ENCODE data around the gene POLR1B.
A peak's percentile ranks its signal among the peaks of the same experiment; 100 is the strongest.

The POLR1B gene

DNA sequence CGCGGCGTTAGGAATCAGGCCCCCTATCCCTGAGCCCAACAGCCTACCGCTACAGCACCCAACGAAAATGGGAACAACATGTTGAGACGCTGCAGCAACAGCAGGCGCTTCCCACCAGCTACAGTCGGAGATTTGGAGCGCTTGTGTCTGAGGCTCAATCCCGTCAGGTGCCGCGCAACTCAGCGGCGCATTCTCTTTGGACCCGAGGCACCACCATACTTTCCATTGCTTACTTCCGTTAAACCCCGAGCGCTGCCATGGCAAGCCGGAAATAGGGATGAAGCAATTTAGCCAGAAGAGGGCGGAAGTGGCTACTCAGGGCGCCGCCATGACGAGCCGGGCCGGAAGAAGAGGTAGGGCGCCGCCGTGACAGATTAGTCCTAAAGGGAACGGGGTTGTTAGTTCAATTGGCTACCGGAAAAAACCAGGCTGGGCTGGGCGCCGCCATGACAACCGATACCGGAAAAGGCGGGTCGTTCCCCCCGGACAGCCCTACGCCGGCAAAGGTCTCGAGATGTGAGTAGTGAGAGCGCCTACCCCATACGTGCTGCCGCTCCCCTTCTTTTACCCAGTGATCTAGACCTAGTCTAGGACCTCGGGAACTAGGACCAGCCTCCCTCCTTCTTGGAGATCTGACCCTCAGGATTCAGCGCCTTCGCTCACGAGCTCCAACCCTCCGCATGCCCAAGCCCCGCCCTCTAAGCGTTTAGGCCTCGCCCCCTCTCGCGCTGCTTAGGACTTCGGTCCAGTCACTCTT is 42.0 kb downstream of the POLR1B start, which contains the start of gene CHCHD5:
Gene CHCHD5 (plus strand): TSS at position 476 of the 757 bp plus-strand sequence. CDS start 39 bp downstream, at position 515.
- peaks cover 14% of the 10 kb centered on the region for H3K4me1 ChIP-seq (ENCODE audit: control insufficient read depth, insufficient read depth, low read length)
- peak within 1 kb of the TSS; percentile 88 for H3K9ac ChIP-seq (ENCODE audit: low read length)
- H3K27me3 ChIP-seq (ENCODE audit: control insufficient read depth, insufficient read depth, low read length): no peaks in the 10 kb centered on the region
- peak within 1 kb of the TSS; percentile 85 for H3K4me3 ChIP-seq (ENCODE audit: low read depth, low read length)
- no peaks in the 10 kb centered on the region for H3K9me3 ChIP-seq (ENCODE audit: control insufficient read depth, insufficient read depth, low read depth, low read length)
- H3K36me3 ChIP-seq (ENCODE audit: control insufficient read depth, insufficient read depth, low read length): peaks cover 28% of the 10 kb centered on the region
- H3K27ac ChIP-seq (ENCODE audit: low read depth, low read length): peak within 1 kb of the TSS; percentile 50; the same call in 1 of the 2 replicates

DNA sequence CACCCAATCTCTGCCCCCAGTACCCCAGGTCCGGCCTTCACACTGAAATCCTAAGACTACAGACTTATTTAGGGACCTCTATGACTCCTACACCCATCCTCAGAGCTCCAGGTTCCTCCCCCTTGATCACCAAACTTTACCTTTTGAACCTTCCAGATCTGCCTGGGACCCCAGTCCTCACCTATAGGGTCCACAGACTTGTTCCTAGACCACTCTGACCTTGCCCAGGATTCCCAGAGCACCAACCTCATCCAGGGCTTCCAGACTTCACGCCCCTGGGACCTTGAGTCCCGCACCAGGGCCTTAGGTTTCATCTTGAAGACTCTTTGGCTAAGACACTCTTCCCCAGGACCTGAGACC is 42.6 kb downstream of the POLR1B start:
- peak overlapping the region; percentile 85 for H3K4me3 ChIP-seq (ENCODE audit: low read depth, low read length)
- H3K4me1 ChIP-seq (ENCODE audit: control insufficient read depth, insufficient read depth, low read length): peaks cover 14% of the 10 kb centered on the region
- peak overlapping the region; percentile 50; the same call in 1 of the 2 replicates for H3K27ac ChIP-seq (ENCODE audit: low read depth, low read length)
- H3K27me3 ChIP-seq (ENCODE audit: control insufficient read depth, insufficient read depth, low read length): no peaks in the 10 kb centered on the region
- H3K9me3 ChIP-seq (ENCODE audit: control insufficient read depth, insufficient read depth, low read depth, low read length): no peaks in the 10 kb centered on the region
- H3K9ac ChIP-seq (ENCODE audit: low read length): peak overlapping the region; percentile 83
- H3K36me3 ChIP-seq (ENCODE audit: control insufficient read depth, insufficient read depth, low read length): peaks cover 31% of the 10 kb centered on the region

DNA sequence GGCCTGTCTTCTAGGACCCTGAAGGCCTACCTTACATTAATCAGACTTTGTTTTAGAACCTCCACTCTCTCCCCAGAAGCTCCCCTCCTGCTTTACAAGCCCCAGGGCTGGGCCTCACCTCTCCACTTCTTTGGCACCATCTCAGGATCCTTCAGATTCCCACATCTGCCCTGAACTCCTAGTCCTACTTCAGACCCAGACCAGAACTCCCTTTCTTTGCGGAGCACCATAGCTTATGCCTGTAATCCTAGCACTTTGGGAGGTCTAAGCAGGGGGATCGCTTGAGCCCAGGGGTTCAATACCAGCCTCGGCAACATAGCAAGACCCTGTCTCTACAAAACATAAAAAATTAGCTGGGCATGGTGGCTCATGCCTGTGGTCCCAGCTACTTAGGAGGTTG is 43.1 kb downstream of the POLR1B start:
- Histone ChIP-seq H3K36me3 (ENCODE audit: control insufficient read depth, insufficient read depth, low read length) (peaks cover 32% of the 10 kb centered on the region), H3K27ac (ENCODE audit: low read depth, low read length) (0 out of 2 replicates have a peak overlapping the region, but pooled peaks have one; percentile 50), H3K4me1 (ENCODE audit: control insufficient read depth, insufficient read depth, low read length) (peaks cover 14% of the 10 kb centered on the region), H3K9me3 (ENCODE audit: control insufficient read depth, insufficient read depth, low read depth, low read length) (no peaks in the 10 kb centered on the region), H3K27me3 (ENCODE audit: control insufficient read depth, insufficient read depth, low read length) (no peaks in the 10 kb centered on the region), H3K9ac (ENCODE audit: low read length) (peak overlapping the region; percentile 83), H3K4me3 (ENCODE audit: low read depth, low read length) (peak overlapping the region; percentile 85)

DNA sequence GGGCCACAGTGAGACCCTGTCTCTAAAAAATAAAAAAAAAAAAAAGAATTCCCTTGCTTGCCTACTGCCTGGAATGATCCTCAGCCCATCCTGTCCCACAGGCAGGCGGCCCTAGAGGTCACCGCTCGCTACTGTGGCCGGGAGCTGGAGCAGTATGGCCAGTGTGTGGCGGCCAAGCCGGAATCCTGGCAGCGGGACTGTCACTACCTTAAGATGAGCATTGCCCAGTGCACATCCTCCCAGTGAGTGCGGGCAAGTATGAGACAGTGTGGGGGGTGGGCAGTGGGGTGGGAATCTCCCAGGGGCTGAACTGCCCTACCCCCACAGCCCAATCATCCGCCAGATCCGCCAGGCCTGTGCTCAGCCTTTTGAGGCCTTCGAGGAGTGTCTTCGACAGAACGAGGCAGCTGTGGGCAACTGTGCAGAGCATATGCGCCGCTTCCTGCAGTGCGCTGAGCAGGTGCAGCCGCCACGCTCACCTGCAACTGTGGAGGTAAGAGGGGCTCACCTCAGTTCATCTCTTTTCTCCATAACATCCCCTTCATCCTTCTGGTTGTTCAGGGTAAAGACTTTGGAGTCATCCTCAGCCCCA is 43.7 kb downstream of the POLR1B start:
- H3K36me3 ChIP-seq (ENCODE audit: control insufficient read depth, insufficient read depth, low read length): peaks cover 37% of the 10 kb centered on the region
- peaks cover 14% of the 10 kb centered on the region for H3K4me1 ChIP-seq (ENCODE audit: control insufficient read depth, insufficient read depth, low read length)
- no peaks in the 10 kb centered on the region for H3K9me3 ChIP-seq (ENCODE audit: control insufficient read depth, insufficient read depth, low read depth, low read length)
- no peak overlapping the region for H3K4me3 ChIP-seq (ENCODE audit: low read depth, low read length)
- no peak overlapping the region for H3K27ac ChIP-seq (ENCODE audit: low read depth, low read length)
- no peaks in the 10 kb centered on the region for H3K27me3 ChIP-seq (ENCODE audit: control insufficient read depth, insufficient read depth, low read length)
- H3K9ac ChIP-seq (ENCODE audit: low read length): no peak overlapping the region

DNA sequence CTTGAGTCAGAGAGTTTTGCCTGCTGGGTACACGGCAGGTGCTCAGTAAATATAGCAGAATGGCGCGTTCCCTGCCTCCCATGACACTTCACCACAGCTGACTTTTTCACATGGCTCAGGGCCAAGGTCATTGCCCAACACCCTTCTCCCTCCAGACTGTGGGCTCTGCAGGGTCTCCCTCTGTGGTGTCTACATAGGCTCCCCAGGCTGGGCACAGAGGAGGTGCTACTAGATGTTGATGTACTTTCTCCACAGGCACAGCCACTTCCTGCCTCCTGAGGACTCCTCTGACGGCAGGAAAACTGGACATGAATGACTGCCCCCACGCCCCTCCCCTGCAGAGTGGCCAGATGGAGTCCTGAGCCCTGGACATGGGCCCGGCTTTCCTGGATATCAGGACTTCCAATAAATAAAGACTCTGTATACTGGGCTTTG is 46.4 kb downstream of the POLR1B start:
- Histone ChIP-seq H3K27ac (ENCODE audit: low read depth, low read length) (no peak overlapping the region), H3K36me3 (ENCODE audit: control insufficient read depth, insufficient read depth, low read length) (peaks cover 37% of the 10 kb centered on the region), H3K4me3 (ENCODE audit: low read depth, low read length) (no peak overlapping the region), H3K9ac (ENCODE audit: low read length) (no peak overlapping the region), H3K9me3 (ENCODE audit: control insufficient read depth, insufficient read depth, low read depth, low read length) (no peaks in the 10 kb centered on the region), H3K27me3 (ENCODE audit: control insufficient read depth, insufficient read depth, low read length) (no peaks in the 10 kb centered on the region), H3K4me1 (ENCODE audit: control insufficient read depth, insufficient read depth, low read length) (peaks cover 9% of the 10 kb centered on the region)

DNA sequence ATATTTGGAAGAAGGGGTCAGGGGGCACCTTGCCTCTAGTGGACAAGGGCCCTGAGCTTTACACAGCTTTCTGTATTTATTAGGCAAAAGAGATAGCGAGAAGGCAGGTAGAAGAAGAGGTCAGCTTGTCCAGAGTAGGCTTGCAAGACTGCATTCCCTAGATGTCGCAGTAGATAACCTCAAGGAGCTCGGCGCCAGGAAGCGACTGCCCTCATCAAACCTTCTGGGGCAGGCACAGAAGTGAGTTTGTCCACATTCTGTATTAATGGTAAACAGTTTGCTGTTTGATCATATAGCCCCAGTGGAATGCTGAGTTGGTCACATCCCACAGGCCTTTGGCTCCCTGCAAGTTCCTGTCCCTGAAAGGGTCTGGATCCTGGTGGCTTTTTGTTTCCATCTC is 49.1 kb downstream of the POLR1B start:
- Histone ChIP-seq H3K4me3 (ENCODE audit: low read depth, low read length) (no peak overlapping the region), H3K27me3 (ENCODE audit: control insufficient read depth, insufficient read depth, low read length) (no peaks in the 10 kb centered on the region), H3K4me1 (ENCODE audit: control insufficient read depth, insufficient read depth, low read length) (no peaks in the 10 kb centered on the region; the same call in 1 of the 2 replicates), H3K9ac (ENCODE audit: low read length) (no peak overlapping the region), H3K9me3 (ENCODE audit: control insufficient read depth, insufficient read depth, low read depth, low read length) (no peaks in the 10 kb centered on the region), H3K36me3 (ENCODE audit: control insufficient read depth, insufficient read depth, low read length) (peaks cover 33% of the 10 kb centered on the region), H3K27ac (ENCODE audit: low read depth, low read length) (no peak overlapping the region)

DNA sequence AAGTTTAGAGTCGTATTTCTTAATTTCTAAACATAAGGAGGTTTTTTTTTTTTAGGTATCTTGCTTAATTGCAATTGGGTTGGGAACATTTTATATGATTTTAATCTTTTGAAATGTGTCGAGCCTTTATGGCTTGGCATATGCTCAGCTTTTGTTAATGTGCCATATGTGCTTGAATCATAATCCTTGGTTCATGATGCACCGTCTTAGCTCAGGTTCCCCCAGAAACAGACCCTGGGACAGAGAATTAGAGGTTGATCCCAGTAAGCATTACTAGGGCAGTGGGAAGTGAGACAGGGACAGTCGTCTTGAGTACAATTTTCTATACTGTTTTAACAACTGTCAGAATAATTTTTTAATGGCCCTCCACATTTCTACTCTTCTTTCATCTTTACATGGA is 51.5 kb downstream of the POLR1B start:
- H3K27me3 ChIP-seq (ENCODE audit: control insufficient read depth, insufficient read depth, low read length): no peaks in the 10 kb centered on the region
- H3K9me3 ChIP-seq (ENCODE audit: control insufficient read depth, insufficient read depth, low read depth, low read length): no peaks in the 10 kb centered on the region
- H3K4me3 ChIP-seq (ENCODE audit: low read depth, low read length): no peak overlapping the region
- H3K4me1 ChIP-seq (ENCODE audit: control insufficient read depth, insufficient read depth, low read length): no peaks in the 10 kb centered on the region; the same call in 1 of the 2 replicates
- no peak overlapping the region for H3K27ac ChIP-seq (ENCODE audit: low read depth, low read length)
- no peak overlapping the region for H3K9ac ChIP-seq (ENCODE audit: low read length)
- H3K36me3 ChIP-seq (ENCODE audit: control insufficient read depth, insufficient read depth, low read length): peaks cover 12% of the 10 kb centered on the region

DNA sequence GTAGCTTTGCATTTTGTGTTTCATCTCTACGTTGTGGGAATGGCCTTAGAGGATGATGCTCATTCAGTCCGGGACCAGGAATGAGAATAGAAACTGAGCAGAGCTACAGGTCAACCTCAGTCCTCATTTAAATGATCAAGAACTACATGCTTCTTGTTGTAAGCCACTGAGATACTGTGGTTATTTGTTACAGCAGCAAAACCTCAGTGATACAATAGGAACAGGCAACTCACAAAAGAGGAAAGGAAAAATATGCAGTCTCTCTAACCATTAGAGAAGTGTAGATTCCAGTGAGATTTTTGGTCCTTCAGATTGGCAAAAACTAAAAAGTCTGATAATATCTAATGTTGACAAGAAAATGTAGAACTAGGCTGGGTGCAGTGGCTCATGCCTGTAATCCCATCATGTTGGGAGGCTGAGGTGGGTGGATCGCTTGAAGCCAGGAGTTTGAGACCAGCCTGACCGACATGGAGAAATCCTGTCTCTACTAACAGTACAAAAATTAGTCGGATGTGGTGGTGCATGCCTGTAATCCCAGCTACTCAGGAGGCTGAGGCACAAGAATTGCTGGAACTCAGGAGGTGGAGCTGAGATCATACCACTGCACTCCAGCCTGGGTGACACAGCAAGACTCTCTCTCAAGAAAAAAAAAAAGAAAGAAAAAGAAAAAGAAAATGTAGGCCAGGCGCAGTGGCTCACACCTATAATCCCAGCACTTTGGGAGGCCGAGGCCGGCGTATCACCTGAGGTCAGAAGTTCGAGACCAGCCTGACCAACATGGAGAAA is 55.5 kb downstream of the POLR1B start:
- no peaks in the 10 kb centered on the region for H3K36me3 ChIP-seq (ENCODE audit: control insufficient read depth, insufficient read depth, low read length)
- H3K27me3 ChIP-seq (ENCODE audit: control insufficient read depth, insufficient read depth, low read length): no peaks in the 10 kb centered on the region
- H3K9me3 ChIP-seq (ENCODE audit: control insufficient read depth, insufficient read depth, low read depth, low read length): no peaks in the 10 kb centered on the region
- no peak overlapping the region for H3K9ac ChIP-seq (ENCODE audit: low read length)
- H3K4me1 ChIP-seq (ENCODE audit: control insufficient read depth, insufficient read depth, low read length): no peaks in the 10 kb centered on the region
- H3K4me3 ChIP-seq (ENCODE audit: low read depth, low read length): no peak overlapping the region
- H3K27ac ChIP-seq (ENCODE audit: low read depth, low read length): no peak overlapping the region

DNA sequence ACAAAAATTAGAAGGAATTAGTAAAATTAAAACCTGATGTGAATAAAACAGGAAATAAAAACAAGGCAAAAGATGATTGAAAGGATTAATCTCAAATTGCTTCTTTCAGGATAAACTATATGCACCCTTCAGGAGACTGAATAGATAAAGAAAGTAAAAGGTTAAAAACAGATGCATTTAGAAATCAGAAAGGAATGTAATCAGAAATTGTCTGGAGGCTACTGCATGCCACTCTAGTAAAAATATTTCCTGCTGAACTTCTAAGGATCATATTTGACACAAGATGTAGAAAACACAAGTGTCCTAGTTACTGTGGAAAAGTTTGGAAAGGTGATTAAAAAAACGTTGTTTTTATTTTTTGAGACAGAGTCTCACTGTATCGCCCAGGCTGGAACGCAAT is 58.4 kb downstream of the POLR1B start:
- no peaks in the 10 kb centered on the region for H3K36me3 ChIP-seq (ENCODE audit: control insufficient read depth, insufficient read depth, low read length)
- H3K4me3 ChIP-seq (ENCODE audit: low read depth, low read length): no peak overlapping the region
- H3K4me1 ChIP-seq (ENCODE audit: control insufficient read depth, insufficient read depth, low read length): no peaks in the 10 kb centered on the region
- H3K9ac ChIP-seq (ENCODE audit: low read length): no peak overlapping the region
- H3K27ac ChIP-seq (ENCODE audit: low read depth, low read length): no peak overlapping the region
- no peaks in the 10 kb centered on the region for H3K27me3 ChIP-seq (ENCODE audit: control insufficient read depth, insufficient read depth, low read length)
- no peaks in the 10 kb centered on the region for H3K9me3 ChIP-seq (ENCODE audit: control insufficient read depth, insufficient read depth, low read depth, low read length)

DNA sequence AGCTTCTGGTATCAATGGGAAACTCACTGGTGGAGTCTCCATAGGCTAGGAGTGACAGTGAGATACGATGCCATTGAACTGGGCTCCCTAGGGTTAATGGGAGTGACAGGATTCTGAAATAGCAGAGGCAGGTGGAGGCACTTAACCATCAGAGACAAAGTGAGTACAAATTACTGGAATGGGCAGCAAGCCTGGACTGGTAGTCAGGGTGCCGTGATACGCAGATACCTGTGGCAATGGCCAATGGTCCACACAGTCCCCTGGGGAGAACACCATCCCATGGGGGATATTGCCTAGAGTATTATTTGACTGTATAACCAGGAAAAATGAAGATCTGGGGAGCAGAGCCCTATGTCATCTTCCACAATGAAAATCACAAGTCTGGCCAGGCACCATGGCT is 59.5 kb downstream of the POLR1B start:
- Histone ChIP-seq H3K36me3 (ENCODE audit: control insufficient read depth, insufficient read depth, low read length) (no peaks in the 10 kb centered on the region), H3K9me3 (ENCODE audit: control insufficient read depth, insufficient read depth, low read depth, low read length) (no peaks in the 10 kb centered on the region), H3K27me3 (ENCODE audit: control insufficient read depth, insufficient read depth, low read length) (no peaks in the 10 kb centered on the region), H3K4me3 (ENCODE audit: low read depth, low read length) (no peak overlapping the region), H3K4me1 (ENCODE audit: control insufficient read depth, insufficient read depth, low read length) (0 out of 2 replicates have a peak, but pooled peaks cover 2% of the 10 kb centered on the region), H3K27ac (ENCODE audit: low read depth, low read length) (no peak overlapping the region), H3K9ac (ENCODE audit: low read length) (no peak overlapping the region)

DNA sequence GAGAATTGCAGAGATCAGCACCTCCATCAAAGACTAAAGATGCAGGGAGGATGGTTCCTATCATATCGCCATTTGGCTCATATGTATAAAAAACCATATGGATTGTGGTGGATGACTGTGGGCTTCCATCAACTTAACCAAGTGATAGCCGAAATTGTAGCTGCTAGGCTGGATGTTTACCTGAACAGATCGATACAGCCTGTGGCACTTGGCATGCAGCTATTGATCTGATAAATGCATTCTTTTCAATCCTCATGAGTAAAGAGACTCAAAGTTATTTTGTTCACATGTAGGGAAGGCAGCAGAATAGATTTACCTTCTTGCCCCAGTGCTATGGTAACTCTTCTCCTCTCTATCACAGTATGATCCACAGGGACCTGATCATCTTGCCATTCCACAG is 60.7 kb downstream of the POLR1B start:
- Histone ChIP-seq H3K4me3 (ENCODE audit: low read depth, low read length) (no peak overlapping the region), H3K36me3 (ENCODE audit: control insufficient read depth, insufficient read depth, low read length) (no peaks in the 10 kb centered on the region), H3K4me1 (ENCODE audit: control insufficient read depth, insufficient read depth, low read length) (0 out of 2 replicates have a peak, but pooled peaks cover 3% of the 10 kb centered on the region), H3K9me3 (ENCODE audit: control insufficient read depth, insufficient read depth, low read depth, low read length) (no peaks in the 10 kb centered on the region), H3K27ac (ENCODE audit: low read depth, low read length) (no peak overlapping the region), H3K9ac (ENCODE audit: low read length) (no peak overlapping the region), H3K27me3 (ENCODE audit: control insufficient read depth, insufficient read depth, low read length) (no peaks in the 10 kb centered on the region)

Data from HUES6 (cell line).